Effector memory CD4-positive, alpha-beta T cell (primary cell): ENCODE results near the gene EFHD2.

Experiments
- DNase-seq, 3 donors: peaks; one replicate each; pipeline ENCODE4 v3.0.0-alpha.2; 2020
- H3K27ac ChIP-seq: 2 replicates; pipeline ENCODE4 v1.7.0; 2013; ENCODE audit warnings: mild to moderate bottlenecking, low read length, moderate library complexity; ENCODE audit not compliant: insufficient read depth, poor library complexity, severe bottlenecking
- H3K27me3 ChIP-seq: replicated peaks from 2 replicates; pipeline ENCODE4 v1.7.0; 2013; ENCODE audit warnings: mild to moderate bottlenecking, low read length; ENCODE audit not compliant: insufficient read depth, control insufficient read depth, poor library complexity, severe bottlenecking
- H3K36me3 ChIP-seq: 2 replicates; pipeline ENCODE4 v1.7.0; 2013; ENCODE audit warnings: mild to moderate bottlenecking, low read length, moderate library complexity; ENCODE audit not compliant: control insufficient read depth, insufficient read depth
- H3K4me1 ChIP-seq: 2 replicates; pipeline ENCODE4 v1.7.0; 2013; ENCODE audit warnings: low read length, mild to moderate bottlenecking; ENCODE audit not compliant: control insufficient read depth, insufficient read depth, poor library complexity, severe bottlenecking
- H3K4me3 ChIP-seq: 2 replicates; pipeline ENCODE4 v1.7.0; 2013; ENCODE audit warnings: low read length, low read depth, mild to moderate bottlenecking; ENCODE audit not compliant: insufficient read depth, poor library complexity, severe bottlenecking
- H3K9me3 ChIP-seq: 2 replicates; pipeline ENCODE4 v1.7.0; 2013; ENCODE audit warnings: mild to moderate bottlenecking, low read length, moderate library complexity; ENCODE audit not compliant: control insufficient read depth
- total RNA-seq, 3 donors: gene quantifications; one replicate each; lab custom pipeline; 2026; lab: John Stamatoyannopoulos, UW

EFHD2 gene, protein sequence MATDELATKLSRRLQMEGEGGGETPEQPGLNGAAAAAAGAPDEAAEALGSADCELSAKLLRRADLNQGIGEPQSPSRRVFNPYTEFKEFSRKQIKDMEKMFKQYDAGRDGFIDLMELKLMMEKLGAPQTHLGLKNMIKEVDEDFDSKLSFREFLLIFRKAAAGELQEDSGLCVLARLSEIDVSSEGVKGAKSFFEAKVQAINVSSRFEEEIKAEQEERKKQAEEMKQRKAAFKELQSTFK
- total RNA-seq, result 133 to 269 (median 181) reads per million in 3 donors

- peaks cover 32% of the 10 kb centered on the region for H3K4me1 ChIP-seq
- H3K4me3 ChIP-seq, result peak within 1 kb of the TSS; percentile 91
- DNase-seq, result peak; percentile 87 to 93 (median 89)
- H3K27me3 ChIP-seq, result no peaks in the 10 kb centered on the region
- H3K36me3 ChIP-seq, result peaks cover 7% of the 10 kb centered on the region
- H3K27ac ChIP-seq, result peak within 1 kb of the TSS; percentile 89
- H3K9me3 ChIP-seq, result no peaks in the 10 kb centered on the region
Observed at GRCh38 chr1:15409388-15410222, at the start of gene EFHD2. Gene EFHD2 (plus strand): TSS chr1:15409888. CDS start chr1:15409972, 84 bp downstream.

DNA sequence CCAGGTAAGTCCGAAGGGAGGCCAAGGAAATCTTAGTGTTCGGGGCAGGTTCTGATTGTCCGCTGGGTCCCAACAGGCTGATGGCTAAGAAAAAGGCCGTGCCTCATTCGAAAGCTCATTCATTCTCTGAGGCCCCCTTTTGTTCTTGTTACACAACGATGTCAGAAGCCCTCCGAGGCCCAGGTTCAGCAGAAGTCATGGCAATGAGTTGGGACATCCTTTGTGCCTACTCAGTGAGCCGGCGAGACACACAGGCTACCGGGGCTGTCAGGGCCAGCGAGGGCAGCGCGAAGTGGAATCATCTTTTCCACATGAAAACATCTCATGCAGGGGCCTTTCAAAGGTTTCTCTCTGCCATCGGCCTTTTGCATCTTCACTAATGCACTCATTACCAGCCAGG, 49.0 kb upstream of the EFHD2 start:
- H3K4me1 ChIP-seq, result no peaks in the 10 kb centered on the region
- H3K36me3 ChIP-seq, result no peaks in the 10 kb centered on the region
- no peak overlapping the region for H3K4me3 ChIP-seq

DNA sequence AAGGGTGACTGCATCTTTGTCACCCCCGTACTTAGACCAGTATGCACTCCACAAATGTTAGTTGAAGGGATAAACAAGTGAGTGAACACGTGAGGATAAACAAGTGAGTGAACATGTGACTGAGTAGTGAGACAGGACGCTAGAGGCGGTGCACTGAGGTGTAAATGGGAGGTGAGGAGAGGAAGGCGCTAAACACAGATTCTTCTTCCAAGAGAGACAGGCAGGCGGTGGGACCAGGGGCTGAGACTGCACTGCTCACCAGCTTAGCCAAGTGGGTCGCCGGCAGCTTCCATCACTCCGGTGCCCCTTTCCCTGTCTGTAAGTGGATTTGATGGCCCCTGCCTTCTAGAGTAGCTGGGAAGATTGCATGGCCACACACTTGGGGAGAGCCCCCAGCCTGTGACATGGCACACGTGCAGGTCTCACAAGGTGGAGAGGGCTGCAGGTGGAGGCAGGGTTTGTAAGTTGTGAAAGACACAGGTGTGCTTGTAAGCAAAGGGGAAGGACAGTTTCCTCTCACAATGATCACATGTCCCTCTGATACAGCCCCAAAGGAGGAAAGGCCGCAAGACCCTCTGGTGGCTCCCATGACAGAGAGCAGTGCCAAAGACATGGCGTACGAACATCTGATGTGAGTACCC, 47.5 kb upstream of the EFHD2 start:
- Histone ChIP-seq H3K4me3 (no peak overlapping the region), H3K27me3 (no peaks in the 10 kb centered on the region), H3K9me3 (no peaks in the 10 kb centered on the region), H3K4me1 (no peaks in the 10 kb centered on the region), H3K36me3 (no peaks in the 10 kb centered on the region), H3K27ac (no peak overlapping the region)
- DNase-seq, result no peak

More for the DNA sequence above, 49.0 kb upstream of the EFHD2 start:
- Histone ChIP-seq H3K27me3 (no peaks in the 10 kb centered on the region), H3K9me3 (no peaks in the 10 kb centered on the region), H3K27ac (no peak overlapping the region)
- DNase-seq, result no peak

DNA sequence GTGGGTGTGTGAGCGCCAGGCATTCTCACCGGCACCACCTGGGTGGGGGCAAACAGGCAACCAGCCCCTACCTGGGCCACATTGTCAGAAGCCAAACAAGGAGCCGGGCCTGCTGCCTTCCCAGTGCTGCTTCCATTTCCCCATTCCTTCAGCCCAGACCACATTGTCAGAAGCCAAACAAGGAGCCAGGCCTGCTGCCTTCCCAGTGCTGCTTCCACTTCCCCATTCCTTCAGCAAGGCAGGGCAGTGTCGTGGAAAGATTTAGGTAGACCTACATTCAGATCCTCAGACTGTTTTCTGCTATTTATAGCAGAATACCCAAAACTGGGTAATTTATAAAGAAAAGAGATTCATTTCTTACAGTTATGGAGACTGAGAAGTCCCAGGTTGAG, 47.0 kb upstream of the EFHD2 start:
- no peak overlapping the region for H3K4me3 ChIP-seq
- H3K27ac ChIP-seq, result no peak overlapping the region
- no peaks in the 10 kb centered on the region for H3K4me1 ChIP-seq
- no peaks in the 10 kb centered on the region for H3K27me3 ChIP-seq
- no peaks in the 10 kb centered on the region for H3K36me3 ChIP-seq
- no peak for DNase-seq
- H3K9me3 ChIP-seq, result no peaks in the 10 kb centered on the region

GRCh38 chr1:15364740-15365139, 44.9 kb upstream of the EFHD2 start:
- H3K4me1 ChIP-seq, result no peaks in the 10 kb centered on the region
- H3K9me3 ChIP-seq, result no peaks in the 10 kb centered on the region
- no peak for DNase-seq
- no peak overlapping the region for H3K27ac ChIP-seq
- no peaks in the 10 kb centered on the region for H3K36me3 ChIP-seq
- H3K27me3 ChIP-seq, result no peaks in the 10 kb centered on the region
- no peak overlapping the region for H3K4me3 ChIP-seq

DNA sequence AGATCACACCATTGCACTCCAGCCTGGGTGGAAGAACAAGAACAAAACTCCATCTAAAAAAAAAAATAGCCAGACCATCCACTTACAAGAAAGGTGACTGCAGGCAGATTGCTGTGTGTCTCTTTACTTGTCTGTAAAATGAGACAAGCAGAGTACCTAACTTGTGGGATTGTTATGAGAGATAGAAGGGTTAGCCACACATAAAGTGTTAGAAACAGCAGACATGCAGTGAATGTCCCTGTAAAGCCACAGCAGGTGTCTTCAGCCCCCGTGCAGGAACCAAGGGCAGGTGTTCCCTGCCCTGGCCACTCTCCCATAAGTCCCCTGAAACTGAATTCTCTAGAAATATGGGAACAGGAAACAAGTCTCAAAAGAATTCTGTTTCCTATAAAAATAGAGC, 40.8 kb upstream of the EFHD2 start:
- no peak for DNase-seq
- Histone ChIP-seq H3K4me3 (no peak overlapping the region), H3K27ac (no peak overlapping the region), H3K27me3 (no peaks in the 10 kb centered on the region), H3K36me3 (no peaks in the 10 kb centered on the region), H3K9me3 (no peaks in the 10 kb centered on the region), H3K4me1 (no peaks in the 10 kb centered on the region)

GRCh38 chr1:15370268-15370667, 39.4 kb upstream of the EFHD2 start:
- Histone ChIP-seq H3K27ac (no peak overlapping the region), H3K4me3 (no peak overlapping the region), H3K27me3 (no peaks in the 10 kb centered on the region), H3K4me1 (no peaks in the 10 kb centered on the region), H3K9me3 (no peaks in the 10 kb centered on the region), H3K36me3 (no peaks in the 10 kb centered on the region)
- DNase-seq, result no peak

- DNase-seq, result no peak
- H3K4me3 ChIP-seq, result no peak overlapping the region
- no peaks in the 10 kb centered on the region for H3K27me3 ChIP-seq
- H3K9me3 ChIP-seq, result no peaks in the 10 kb centered on the region
- no peak overlapping the region for H3K27ac ChIP-seq
- H3K36me3 ChIP-seq, result no peaks in the 10 kb centered on the region
- H3K4me1 ChIP-seq, result no peaks in the 10 kb centered on the region
Observed at GRCh38 chr1:15370781-15371520, 38.7 kb upstream of the EFHD2 start.

GRCh38 chr1:15371610-15372545, 37.8 kb upstream of the EFHD2 start:
- Histone ChIP-seq H3K4me3 (no peak overlapping the region), H3K27ac (no peak overlapping the region), H3K9me3 (no peaks in the 10 kb centered on the region), H3K27me3 (no peaks in the 10 kb centered on the region), H3K4me1 (no peaks in the 10 kb centered on the region), H3K36me3 (no peaks in the 10 kb centered on the region)
- no peak for DNase-seq
